Keratinocyte (primary cell): Measurements from ENCODE around the gene PYGM. TPM values are rescaled to one million over a fixed set of nuclear protein-coding genes. Genes with fewer than 3 reads are reported as not detected.

Source experiments
- DNase-seq: peaks from one replicate; pipeline ENCODE4 v3.0.0-alpha.2; 2011; ENCODE audit warnings: low read depth, missing footprints, low spot score
- FAIRE-seq: peaks from 2 replicates; lab custom pipeline; 2011; peaks lifted over from hg19 to GRCh38; lab: Jason Lieb, UNC
- H2AFZ ChIP-seq: 2 replicates; pipeline ENCODE4 v1.6.0; 2012; ENCODE audit warnings: low read length, control low read depth, inconsistent platforms; ENCODE audit not compliant: control insufficient read depth
- H3K27ac ChIP-seq: 2 replicates; pipeline ENCODE4 v1.5.1; 2011; ENCODE audit warnings: low read length; ENCODE audit not compliant: control insufficient read depth, insufficient read depth
- H3K27me3 ChIP-seq: 3 replicates; pipeline ENCODE4 v1.6.0; 2011; ENCODE audit warnings: low read length; ENCODE audit not compliant: control insufficient read depth, insufficient read depth; ENCODE audit errors: extremely low read depth
- H3K36me3 ChIP-seq, 2 experiments: 2 replicates in 1 of 2; 3 replicates in 1 of 2; pipeline ENCODE4 v1.5.1; 2011; ENCODE audit warnings: low read length in 2 of 2, mild to moderate bottlenecking in 1 of 2; ENCODE audit not compliant: control insufficient read depth in 2 of 2, insufficient read depth in 2 of 2; ENCODE audit errors: extremely low read depth in 1 of 2
- H3K4me1 ChIP-seq: 3 replicates; pipeline ENCODE4 v1.5.1; 2011; ENCODE audit warnings: low read length; ENCODE audit not compliant: control insufficient read depth, insufficient read depth; ENCODE audit errors: extremely low read depth
- H3K4me2 ChIP-seq: 3 replicates; pipeline ENCODE4 v1.6.0; 2011; ENCODE audit warnings: low read depth, low read length; ENCODE audit not compliant: control insufficient read depth, insufficient read depth; ENCODE audit errors: extremely low read depth
- H3K4me3 ChIP-seq, 3 experiments: fragments of 200-600 bp in 1 of 3; sonication (generic) in 1 of 3; 2 replicates in 2 of 3; 3 replicates in 1 of 3; pipeline ENCODE4 v1.5.1; 2011 to 2016; ENCODE audit warnings: low read length in 3 of 3, mild to moderate bottlenecking in 3 of 3, control low read depth in 2 of 3, inconsistent platforms in 1 of 3, low read depth in 1 of 3, mixed read lengths in 1 of 3, mixed run types in 1 of 3, moderate library complexity in 1 of 3; ENCODE audit not compliant: control insufficient read depth in 2 of 3, insufficient read depth in 2 of 3; ENCODE audit errors: extremely low read depth in 1 of 3
- H3K79me2 ChIP-seq: 2 replicates; pipeline ENCODE4 v1.6.0; 2012; ENCODE audit warnings: low read length; ENCODE audit not compliant: control insufficient read depth, insufficient read depth
- H3K9ac ChIP-seq: 3 replicates; pipeline ENCODE4 v1.6.0; 2011; ENCODE audit warnings: low read length; ENCODE audit not compliant: control insufficient read depth, insufficient read depth; ENCODE audit errors: extremely low read depth
- H3K9me1 ChIP-seq: 3 replicates; pipeline ENCODE4 v1.6.0; 2011; ENCODE audit warnings: low read length; ENCODE audit not compliant: control insufficient read depth, insufficient read depth; ENCODE audit errors: extremely low read depth
- H3K9me3 ChIP-seq: 2 replicates; pipeline ENCODE4 v1.5.1; 2012; ENCODE audit warnings: low read depth, low read length; ENCODE audit not compliant: control insufficient read depth
- H4K20me1 ChIP-seq: 3 replicates; pipeline ENCODE4 v1.6.0; 2011; ENCODE audit warnings: low read length; ENCODE audit not compliant: control insufficient read depth, insufficient read depth; ENCODE audit errors: extremely low read depth
- EZH2 ChIP-seq: IDR thresholded peaks from one replicate; pipeline ENCODE4 v1.6.1; 2012; ENCODE audit warnings: inconsistent platforms, mild to moderate bottlenecking, low read length, moderate library complexity
- dilution Hi-C: fragments of 300-500 bp; cut with MboI; formaldehyde crosslinking; loops from one replicate; pipeline ENCODE4 v1.7.0; 2020; ENCODE audit warnings: low sequenced_read_pairs; ENCODE audit not compliant: extremely low pct_ligation_motif_present
- polyA plus RNA-seq, 5 experiments: library from polyadenylated mRNA; depleted of rRNA in 3 of 5; stranded (reverse) in 3 of 5; stranded (forward) in 1 of 5; unstranded in 1 of 5; fragments of >200 nt; gene quantifications; 1 replicate in 1 of 5; 2 replicates in 3 of 5; 3 replicates in 1 of 5; pipeline versions ENCODE4 v1.2.1 to v1.2.3, GENCODE V29; 2011 to 2012; ENCODE audit warnings: missing spikeins in 2 of 5, low read depth in 1 of 5, low replicate concordance in 1 of 5
- TF ChIP-seq, protein P1 (sequence below), 3 experiments: IDR thresholded peaks in 1 of 3; conservative IDR thresholded peaks in 1 of 3; optimal IDR thresholded peaks in 1 of 3; 2 replicates in 2 of 3; 3 replicates in 1 of 3; pipeline versions ENCODE3 to v1.5.1; 2011; ENCODE audit warnings: low read length in 3 of 3, mild to moderate bottlenecking in 3 of 3, moderate library complexity in 2 of 3, control low read depth in 1 of 3, inconsistent platforms in 1 of 3; ENCODE audit not compliant: insufficient read depth in 2 of 3; ENCODE audit errors: extremely low read depth in 1 of 3

PYGM gene
- polyA plus RNA-seq, 1 donor (not counting 4 experiments of a cell fraction or from before 2014, with no cell fraction given) = 0.05 TPM

DNA sequence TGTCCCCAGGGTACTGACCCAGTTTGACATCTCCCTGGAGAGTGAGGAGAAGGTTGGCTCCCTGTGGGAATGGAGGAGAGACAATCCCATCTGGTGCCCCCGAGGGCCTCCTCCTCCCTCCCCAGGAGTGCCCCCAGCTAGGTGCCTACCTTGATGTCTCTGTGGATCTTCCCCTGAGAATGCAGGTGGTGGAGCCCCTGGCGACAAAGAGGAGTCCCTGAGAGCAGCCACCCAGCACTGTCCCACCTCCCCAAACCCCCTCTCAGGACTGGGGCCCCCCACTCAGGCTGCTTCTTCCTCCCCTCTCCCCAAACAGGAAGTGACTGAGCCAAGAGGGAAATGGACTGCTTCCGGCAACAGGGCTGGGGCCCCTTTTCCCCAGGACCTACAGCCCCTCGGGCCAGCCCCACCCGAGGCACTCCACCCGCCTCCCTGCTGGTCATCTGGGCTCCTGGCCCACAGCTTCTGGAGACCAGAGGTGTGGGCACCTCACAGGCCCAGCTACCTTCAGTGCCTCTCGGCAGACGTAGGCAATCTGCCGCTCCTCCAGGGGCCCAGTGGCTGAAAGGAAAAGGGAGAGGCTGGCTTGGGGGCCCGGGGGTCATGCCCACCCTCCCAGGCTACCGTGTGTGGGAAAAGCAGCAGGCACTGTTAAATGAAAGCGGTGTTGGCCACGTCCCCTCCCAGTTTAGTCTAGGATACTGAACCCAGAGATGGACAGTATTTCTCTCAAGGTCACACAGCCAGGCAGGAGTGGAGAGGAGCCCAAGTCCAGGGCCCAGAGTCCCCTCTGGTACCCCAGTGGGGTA, 42.0 kb upstream of the PYGM start:
- Histone ChIP-seq H3K27me3 (no peaks in the 10 kb centered on the region), H3K4me2 (no peak overlapping the region), H3K9me1 (no peaks in the 10 kb centered on the region), H3K9me3 (no peaks in the 10 kb centered on the region), H3K36me3 (peaks cover 8 to 17% of the 10 kb centered on the region in 2 experiments), H3K9ac (no peak overlapping the region), H2AFZ (no peak overlapping the region), H3K4me3 (no peak overlapping the region), H3K4me1 (peaks cover 14% of the 10 kb centered on the region), H3K27ac (no peak overlapping the region), H4K20me1 (no peaks in the 10 kb centered on the region), H3K79me2 (no peaks in the 10 kb centered on the region)
- dilution Hi-C loops = no loop called here
- no peak for DNase-seq
- TF ChIP-seq, protein P1, sequence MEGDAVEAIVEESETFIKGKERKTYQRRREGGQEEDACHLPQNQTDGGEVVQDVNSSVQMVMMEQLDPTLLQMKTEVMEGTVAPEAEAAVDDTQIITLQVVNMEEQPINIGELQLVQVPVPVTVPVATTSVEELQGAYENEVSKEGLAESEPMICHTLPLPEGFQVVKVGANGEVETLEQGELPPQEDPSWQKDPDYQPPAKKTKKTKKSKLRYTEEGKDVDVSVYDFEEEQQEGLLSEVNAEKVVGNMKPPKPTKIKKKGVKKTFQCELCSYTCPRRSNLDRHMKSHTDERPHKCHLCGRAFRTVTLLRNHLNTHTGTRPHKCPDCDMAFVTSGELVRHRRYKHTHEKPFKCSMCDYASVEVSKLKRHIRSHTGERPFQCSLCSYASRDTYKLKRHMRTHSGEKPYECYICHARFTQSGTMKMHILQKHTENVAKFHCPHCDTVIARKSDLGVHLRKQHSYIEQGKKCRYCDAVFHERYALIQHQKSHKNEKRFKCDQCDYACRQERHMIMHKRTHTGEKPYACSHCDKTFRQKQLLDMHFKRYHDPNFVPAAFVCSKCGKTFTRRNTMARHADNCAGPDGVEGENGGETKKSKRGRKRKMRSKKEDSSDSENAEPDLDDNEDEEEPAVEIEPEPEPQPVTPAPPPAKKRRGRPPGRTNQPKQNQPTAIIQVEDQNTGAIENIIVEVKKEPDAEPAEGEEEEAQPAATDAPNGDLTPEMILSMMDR (optimal IDR thresholded peaks at IDR 0.05 in 1 of 3, IDR thresholded peaks at IDR 0.05 in 1 of 3, conservative IDR thresholded peaks at IDR 0.05 in 1 of 3; ENCODE audit: extremely low read depth in 1 of 3, insufficient read depth in 2 of 3, low read length in 3 of 3) = no peak
- TF ChIP-seq EZH2 = no peak
- FAIRE-seq = no peak

DNA sequence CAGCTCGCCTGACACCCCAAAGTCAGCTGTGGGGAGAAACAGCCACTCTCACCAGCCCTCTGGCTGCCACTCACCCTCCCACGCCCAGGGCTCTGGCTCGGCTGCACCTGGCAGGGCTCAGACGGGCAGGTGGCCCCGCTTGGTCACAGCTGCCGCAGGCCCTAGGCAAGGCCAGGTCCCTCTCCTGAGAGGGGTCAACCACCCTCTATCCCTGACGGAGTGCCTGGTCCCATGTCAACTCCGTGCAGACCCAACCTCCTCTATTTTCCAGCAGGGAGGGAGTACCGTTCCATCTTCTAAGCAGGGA, 41.3 kb upstream of the PYGM start:
- H3K4me3 ChIP-seq = no peak overlapping the region
- H3K9ac ChIP-seq = no peak overlapping the region
- no peaks in the 10 kb centered on the region for H3K79me2 ChIP-seq
- no peaks in the 10 kb centered on the region for H3K9me3 ChIP-seq
- H3K9me1 ChIP-seq = no peaks in the 10 kb centered on the region
- no peak overlapping the region for H3K27ac ChIP-seq
- H3K4me2 ChIP-seq = no peak overlapping the region
- FAIRE-seq (no peak), DNase-seq (no peak)
- no peaks in the 10 kb centered on the region for H3K27me3 ChIP-seq
- H3K36me3 ChIP-seq = peaks cover 9 to 11% of the 10 kb centered on the region in 2 experiments
- H3K4me1 ChIP-seq = peaks cover 14% of the 10 kb centered on the region
- H2AFZ ChIP-seq = no peak overlapping the region
- TF ChIP-seq EZH2 = no peak
- TF ChIP-seq, protein P1 (optimal IDR thresholded peaks at IDR 0.05 in 1 of 3, IDR thresholded peaks at IDR 0.05 in 1 of 3, conservative IDR thresholded peaks at IDR 0.05 in 1 of 3; ENCODE audit: extremely low read depth in 1 of 3, insufficient read depth in 2 of 3, low read length in 3 of 3) = no peak
- no peaks in the 10 kb centered on the region for H4K20me1 ChIP-seq
- dilution Hi-C loops = no loop called here
